ENCODE measurements around the gene GH2. TPM values are rescaled to one million over a fixed set of nuclear protein-coding genes. Genes with fewer than 3 reads are reported as not detected.

Gene GH2
- total and polyA plus RNA-seq, 10 donors, result not detected

- Histone ChIP-seq H3K4me3 (peak overlapping the region; percentile 60 to 91 (median 84)), H3K27ac (peak overlapping the region; percentile 91 to 97 (median 97)), H3K36me3 (peaks cover 0 to 13% (median 3%) of the 10 kb centered on the region in 6 donors), H3K4me1 (peaks cover 42 to 71% (median 58%) of the 10 kb centered on the region in 6 donors), H3K9me3 (no peaks in the 10 kb centered on the region), H3K27me3 (replicated peaks in 1 of 7) (peaks cover 0 to 7% (median 0%) of the 10 kb centered on the region in 7 donors)
- intact Hi-C loops (cut with DNase I; ENCODE audit: low total_unique reads), result no loop called here
- DNase-seq, result peak; percentile 92
- 0 to 1% (median 0%) methylated on average over 13 to 36 of the region's 36 CpGs for WGBS, 5 donors
- TF ChIP-seq CTCF (IDR thresholded peaks at IDR 0.05 in 8 of 11, conservative IDR thresholded peaks at IDR 0.05 in 3 of 11) (no peak), POLR2AphosphoS5 (IDR thresholded peaks at IDR 0.05) (no peak), POLR2A (IDR thresholded peaks at IDR 0.05) (no peak)
Measured at GRCh38 chr17:63842173-63842539, 39.6 kb downstream of the GH2 start.

- Histone ChIP-seq H3K27me3 (replicated peaks in 1 of 7) (peaks cover 0 to 7% (median 0%) of the 10 kb centered on the region in 7 donors), H3K9me3 (no peaks in the 10 kb centered on the region), H3K36me3 (peaks cover 0 to 19% (median 9%) of the 10 kb centered on the region in 6 donors), H3K4me3 (peak overlapping the region; percentile 60 to 91 (median 84)), H3K4me1 (peaks cover 42 to 77% (median 60%) of the 10 kb centered on the region in 6 donors), H3K27ac (peak overlapping the region; percentile 91 to 97 (median 97))
- intact Hi-C loops (cut with DNase I; ENCODE audit: low total_unique reads), result no loop called here
- 3 to 8% (median 6%) methylated on average over 21 to 26 of the region's 26 CpGs for WGBS, 5 donors
- TF ChIP-seq CTCF (IDR thresholded peaks at IDR 0.05 in 8 of 11, conservative IDR thresholded peaks at IDR 0.05 in 3 of 11) (no peak), POLR2AphosphoS5 (IDR thresholded peaks at IDR 0.05) (peak in 2 of 3 donors; percentile 22 to 50), POLR2A (IDR thresholded peaks at IDR 0.05) (no peak)
- peak; percentile 88 for DNase-seq
Measured at GRCh38 chr17:63841350-63842172, 40.2 kb downstream of the GH2 start.

DNA sequence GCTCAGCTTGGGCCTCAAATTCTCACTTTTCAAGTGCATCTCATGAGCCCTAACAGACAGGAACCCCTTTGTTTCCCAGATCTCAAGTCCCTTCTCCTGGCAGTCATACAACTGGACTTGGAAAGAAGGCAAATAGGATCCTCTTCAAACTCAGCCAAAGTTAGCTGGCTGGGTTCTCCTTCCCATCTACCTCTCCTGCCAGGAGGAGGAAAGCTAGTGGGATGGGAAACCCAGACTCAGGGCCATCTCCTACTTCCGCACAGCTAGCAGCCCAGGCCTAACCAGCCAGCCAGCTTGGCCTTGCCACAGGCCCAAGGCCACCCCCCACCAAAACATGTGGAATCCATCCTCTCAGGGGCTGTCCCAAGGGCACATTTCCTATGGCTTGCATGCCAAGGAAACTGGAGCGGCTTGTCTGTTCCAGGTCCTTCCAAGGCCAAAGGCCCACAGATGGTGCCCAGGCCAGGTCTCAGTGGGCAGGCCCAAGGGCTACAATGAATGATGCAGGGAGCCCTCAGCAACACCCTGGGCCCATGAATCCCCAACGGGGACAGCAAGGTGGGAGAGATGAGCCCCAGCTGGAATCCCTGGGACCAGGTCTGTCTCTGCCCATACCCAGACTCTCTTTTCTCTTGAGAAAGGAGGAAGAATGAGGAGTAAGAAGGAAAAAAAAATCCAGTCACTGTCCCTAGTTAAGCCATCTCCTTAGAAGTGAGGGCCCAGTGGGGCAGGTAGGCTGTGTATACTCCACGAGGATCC is 41.0 kb downstream of the GH2 start:
- TF ChIP-seq POLR2AphosphoS5 (IDR thresholded peaks at IDR 0.05), result peak in 2 of 3 donors; percentile 37 to 73
- TF ChIP-seq POLR2A (IDR thresholded peaks at IDR 0.05), result no peak
- H3K27ac ChIP-seq, result peak overlapping the region; percentile 91 to 97 (median 97)
- peak; percentile 76 for DNase-seq
- H3K4me1 ChIP-seq, result peaks cover 42 to 85% (median 61%) of the 10 kb centered on the region in 6 donors
- peaks cover 0 to 7% (median 0%) of the 10 kb centered on the region in 7 donors for H3K27me3 ChIP-seq (replicated peaks in 1 of 7)
- intact Hi-C loops (cut with DNase I; ENCODE audit: low total_unique reads), result no loop called here
- WGBS, 5 donors, result 39 to 62% (median 53%) methylated on average over 3 to 4 of the region's 4 CpGs
- H3K4me3 ChIP-seq, result peak overlapping the region; percentile 60 to 91 (median 84)
- H3K9me3 ChIP-seq, result no peaks in the 10 kb centered on the region
- H3K36me3 ChIP-seq, result peaks cover 0 to 27% (median 15%) of the 10 kb centered on the region in 6 donors

DNA sequence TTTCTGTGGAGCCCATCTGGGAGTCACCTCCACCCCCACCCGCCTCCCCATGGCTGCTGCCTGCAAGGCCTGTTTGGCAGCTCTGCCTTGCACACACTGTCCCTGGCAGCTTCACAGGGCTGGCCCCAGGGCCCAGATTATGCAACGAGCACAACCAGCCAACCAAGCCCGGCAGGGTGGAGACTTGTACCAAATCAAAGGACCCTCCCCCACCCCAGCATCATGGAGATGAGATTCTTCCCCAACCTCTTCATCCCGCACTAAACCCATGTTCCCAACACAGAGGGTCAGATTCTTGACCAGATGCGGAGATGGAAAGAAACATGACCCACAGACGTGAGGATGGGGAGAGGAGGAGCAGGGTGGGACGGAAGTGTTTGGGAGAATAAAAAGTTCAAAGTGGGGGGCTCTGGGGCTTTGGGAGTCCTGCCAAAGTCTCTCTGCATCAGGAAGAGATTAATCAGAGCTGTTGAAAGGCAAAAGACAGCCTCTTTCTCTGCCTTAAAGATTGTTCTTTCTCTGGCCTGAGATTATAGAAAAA is 43.0 kb downstream of the GH2 start:
- H3K36me3 ChIP-seq, result peaks cover 7 to 48% (median 34%) of the 10 kb centered on the region in 6 donors
- peak overlapping the region in 3 of 8 donors; percentile 15 to 91 (median 89) for H3K4me3 ChIP-seq
- 41 to 48% (median 42%) methylated on average over 6 to 7 of the region's 7 CpGs for WGBS, 5 donors
- intact Hi-C loops (cut with DNase I; ENCODE audit: low total_unique reads), result no loop called here
- TF ChIP-seq POLR2A (IDR thresholded peaks at IDR 0.05) (peak in 1 of 3 donors; percentile 4), CTCF (IDR thresholded peaks at IDR 0.05 in 8 of 11, conservative IDR thresholded peaks at IDR 0.05 in 3 of 11) (no peak), POLR2AphosphoS5 (IDR thresholded peaks at IDR 0.05) (peak; percentile 66 to 74 (median 73))
- H3K27ac ChIP-seq, result peak overlapping the region; percentile 57 to 97 (median 97)
- peaks cover 0 to 7% (median 0%) of the 10 kb centered on the region in 7 donors for H3K27me3 ChIP-seq (replicated peaks in 1 of 7)
- no peaks in the 10 kb centered on the region for H3K9me3 ChIP-seq
- H3K4me1 ChIP-seq, result peaks cover 43 to 92% (median 65%) of the 10 kb centered on the region in 6 donors
- peak; percentile 75 for DNase-seq

Measured in spleen (tissue), 11 donors.